GM12891 (cell line): ENCODE data around the gene LOXL3.
A peak's percentile ranks its signal among the peaks of the same experiment; 100 is the strongest.
"Not testable (repeated sequence)": the region's sequence is repeated elsewhere in the genome, so short reads cannot be mapped to it uniquely, and the experiment has no call there.

Experiments
- DNase-seq: peaks from one replicate; pipeline ENCODE4 v3.0.0; 2011; ENCODE audit warnings: low spot score; ENCODE audit not compliant: insufficient read length
- FAIRE-seq: peaks from 2 replicates; lab custom pipeline; 2011; peaks lifted over from hg19 to GRCh38; lab: Jason Lieb, UNC
- PAX5 ChIP-seq: IDR thresholded peaks from 2 replicates; pipeline ENCODE4 v1.6.1; 2011; ENCODE audit warnings: low read length, moderate library complexity, mild to moderate bottlenecking; ENCODE audit not compliant: insufficient read depth, severe bottlenecking
- POLR2A ChIP-seq: IDR thresholded peaks from 2 replicates; pipeline ENCODE4 v1.6.1; 2011; ENCODE audit warnings: low read depth, low read length, control low read depth
- POLR2AphosphoS5 ChIP-seq: IDR thresholded peaks from 2 replicates; pipeline ENCODE4 v1.6.1; 2011; ENCODE audit warnings: low read depth, low read length, control low read depth
- POU2F2 ChIP-seq: IDR thresholded peaks from 2 replicates; pipeline ENCODE4 v1.6.1; 2011; ENCODE audit warnings: low read depth, mild to moderate bottlenecking, control low read depth, low read length, moderate library complexity
- SPI1 ChIP-seq: IDR thresholded peaks from 2 replicates; pipeline ENCODE4 v1.6.1; 2011; ENCODE audit warnings: low read depth, low read length, control low read depth
- TAF1 ChIP-seq: IDR thresholded peaks from 2 replicates; pipeline ENCODE4 v1.6.1; 2011; ENCODE audit warnings: low read depth, low read length, control low read depth

Gene LOXL3

GRCh38 chr2:74564222-74564621 is 10.5 kb upstream of the LOXL3 start:
- TF ChIP-seq POLR2AphosphoS5 (no peak), POU2F2 (no peak), POLR2A (no peak), TAF1 (no peak), PAX5 (no peak), SPI1 (no peak)
- FAIRE-seq (peak; percentile 63), DNase-seq (no peak)

GRCh38 chr2:74562126-74562775 is 8.5 kb upstream of the LOXL3 start:
- FAIRE-seq (no peak), DNase-seq (no peak)
- TF ChIP-seq POU2F2 (no peak), SPI1 (no peak), PAX5 (no peak), POLR2AphosphoS5 (no peak), POLR2A (no peak), TAF1 (no peak)

GRCh38 chr2:74561022-74561421 is 7.3 kb upstream of the LOXL3 start:
- not testable (repeated sequence) for DNase-seq, FAIRE-seq

- FAIRE-seq: no peak
- no peak for DNase-seq
- TF ChIP-seq POLR2A (no peak), SPI1 (no peak), PAX5 (no peak), POLR2AphosphoS5 (no peak), TAF1 (no peak), POU2F2 (no peak)
These were observed 6.8 kb upstream of the LOXL3 start for GRCh38 chr2:74560591-74560990.

GRCh38 chr2:74559912-74560311 is 6.2 kb upstream of the LOXL3 start:
- FAIRE-seq: no peak
- no peak for TF ChIP-seq POU2F2
- no peak for TF ChIP-seq PAX5
- no peak for TF ChIP-seq TAF1
- no peak for TF ChIP-seq SPI1
- no peak for TF ChIP-seq POLR2AphosphoS5
- no peak for TF ChIP-seq POLR2A
- no peak for DNase-seq

GRCh38 chr2:74558284-74559230 is 4.8 kb upstream of the LOXL3 start:
- DNase-seq (no peak), FAIRE-seq (no peak)
- TF ChIP-seq TAF1: no peak
- no peak for TF ChIP-seq SPI1
- TF ChIP-seq POLR2AphosphoS5: no peak
- TF ChIP-seq PAX5: no peak
- no peak for TF ChIP-seq POU2F2
- no peak for TF ChIP-seq POLR2A

- DNase-seq (no peak), FAIRE-seq (no peak)
- TF ChIP-seq TAF1: no peak
- no peak for TF ChIP-seq SPI1
- no peak; the same call in 1 of the 2 replicates for TF ChIP-seq POLR2A
- no peak for TF ChIP-seq POU2F2
- TF ChIP-seq POLR2AphosphoS5: no peak
- TF ChIP-seq PAX5: no peak
These were observed 3.2 kb upstream of the LOXL3 start for GRCh38 chr2:74556831-74557370.

GRCh38 chr2:74556159-74556558 is 2.4 kb upstream of the LOXL3 start:
- DNase-seq: no peak
- TF ChIP-seq PAX5 (no peak), POLR2A (no peak), POLR2AphosphoS5 (no peak), SPI1 (no peak), TAF1 (no peak), POU2F2 (no peak)
- FAIRE-seq: no peak

GRCh38 chr2:74555610-74556103 is 1.9 kb upstream of the LOXL3 start:
- DNase-seq (no peak), FAIRE-seq (no peak)
- no peak for TF ChIP-seq TAF1
